K562 (cell line): Measurements from ENCODE around the gene MLH1. TPM values are rescaled to one million over a fixed set of nuclear protein-coding genes. Genes with fewer than 3 reads are reported as not detected.

Experiments used
- C11orf30 ChIP-seq: fragments of 450-650 bp; IDR thresholded peaks from 2 replicates; pipeline ENCODE4 v1.6.1; 2016; ENCODE audit warnings: low read depth, mild to moderate bottlenecking
- ESRRB ChIP-seq: fragments of 250-450 bp; sonication (Bioruptor Pico); IDR thresholded peaks from 2 replicates; pipeline ENCODE4 v1.5.0; 2020; ENCODE audit warnings: mild to moderate bottlenecking, moderate library complexity, borderline replicate concordance
- GTF2F1 ChIP-seq: IDR thresholded peaks from 2 replicates; pipeline ENCODE4 v1.6.1; 2011; ENCODE audit warnings: low read depth, low read length, improper control_type of control experiment
- HDAC2 ChIP-seq: fragments of 450-650 bp; IDR thresholded peaks from 2 replicates; pipeline ENCODE4 v1.6.1; 2016; ENCODE audit warnings: mild to moderate bottlenecking
- HDAC8 ChIP-seq: fragments of 450-650 bp; IDR thresholded peaks from 2 replicates; pipeline ENCODE4 v1.6.1; 2016; ENCODE audit warnings: mild to moderate bottlenecking, missing genetic modification characterization, moderate library complexity, missing compliant biosample characterization
- HMGXB4 ChIP-seq: sonication (generic); formaldehyde crosslinking; IDR thresholded peaks from 2 replicates; pipeline ENCODE4 v1.8.1; 2023; ENCODE audit warnings: mild to moderate bottlenecking, missing genetic modification reagents
- KAT2B ChIP-seq: IDR thresholded peaks from one replicate; pipeline ENCODE4 v1.6.1; 2012; ENCODE audit warnings: low read depth, mild to moderate bottlenecking, control low read depth, inconsistent platforms, low read length, moderate library complexity
- NCOA4 ChIP-seq: fragments of 450-650 bp; IDR thresholded peaks from 2 replicates; pipeline ENCODE4 v1.6.1; 2018; ENCODE audit warnings: mild to moderate bottlenecking; ENCODE audit not compliant: partially characterized antibody
- POLR2A ChIP-seq: fragments of 450-650 bp; conservative IDR thresholded peaks from 2 replicates; pipeline ENCODE4 v1.6.1; 2016
- RBM15 ChIP-seq: fragments of 200-400 bp; formaldehyde crosslinking; IDR thresholded peaks from 2 replicates; pipeline ENCODE4 v1.6.1; 2018; ENCODE audit warnings: mild to moderate bottlenecking, low read length, moderate library complexity; ENCODE audit not compliant: insufficient read depth
- STAT6 ChIP-seq: sonication (generic); formaldehyde crosslinking; IDR thresholded peaks from 2 replicates; pipeline ENCODE4 v1.8.1; 2023; ENCODE audit warnings: mild to moderate bottlenecking, missing genetic modification reagents
- TAF7 ChIP-seq: fragments of 450-650 bp; IDR thresholded peaks from 2 replicates; pipeline ENCODE4 v1.6.1; 2016; ENCODE audit warnings: missing genetic modification characterization, missing compliant biosample characterization
- VEZF1 ChIP-seq: fragments of 200-800 bp; sonication (Bioruptor generic); IDR thresholded peaks from 2 replicates; pipeline ENCODE4 v1.6.1; 2017; ENCODE audit warnings: missing genetic modification characterization, missing compliant biosample characterization
- ZBED1 ChIP-seq: IDR thresholded peaks from 2 replicates; pipeline ENCODE4 v1.6.1; 2014
- ZBTB33 ChIP-seq: sonication (generic); formaldehyde crosslinking; IDR thresholded peaks from 2 replicates; pipeline ENCODE4 v1.8.1; 2023; ENCODE audit warnings: mild to moderate bottlenecking, missing genetic modification reagents
- ZEB2 ChIP-seq: fragments of 450-650 bp; IDR thresholded peaks from 2 replicates; pipeline ENCODE4 v1.6.1; 2016
- ZFP30 ChIP-seq: fragments of 250-450 bp; sonication (Bioruptor Pico); IDR thresholded peaks from 2 replicates; pipeline ENCODE4 v1.8.0; 2022; ENCODE audit warnings: moderate library complexity, mild to moderate bottlenecking, inconsistent platforms, borderline replicate concordance
- ZFX ChIP-seq: sonication (generic); formaldehyde crosslinking; IDR thresholded peaks from 2 replicates; pipeline ENCODE4 v1.8.0; 2022; ENCODE audit warnings: mild to moderate bottlenecking, missing genetic modification reagents, moderate library complexity
- ZNF232 ChIP-seq: sonication (generic); formaldehyde crosslinking; IDR thresholded peaks from 2 replicates; pipeline ENCODE4 v1.8.0; 2022; ENCODE audit warnings: mild to moderate bottlenecking, missing genetic modification reagents
- ZNF263 ChIP-seq: sonication (generic); formaldehyde crosslinking; IDR thresholded peaks from 2 replicates; pipeline ENCODE4 v1.8.0; 2022; ENCODE audit warnings: mild to moderate bottlenecking, missing genetic modification reagents, borderline replicate concordance
- ZNF707 ChIP-seq: fragments of 250-450 bp; sonication (Bioruptor Pico); conservative IDR thresholded peaks from 2 replicates; pipeline ENCODE4 v1.8.0; 2022; ENCODE audit warnings: inconsistent platforms, mild to moderate bottlenecking, moderate library complexity
- ZNF778 ChIP-seq: fragments of 450-650 bp; formaldehyde crosslinking; IDR thresholded peaks from 2 replicates; pipeline ENCODE4 v1.4.0; 2020; ENCODE audit warnings: mild to moderate bottlenecking, moderate library complexity
- polyA plus RNA-seq, 8 experiments: library from polyadenylated mRNA; depleted of rRNA in 4 of 8; stranded (reverse) in 5 of 8; unstranded in 3 of 8; fragments of >200 nt; fragmentation: Nextera tagmentation in 2 of 8; fragmentation: Illumina TruSeq in 1 of 8; extraction: Ambion mirVana in 2 of 8; extraction: Trizol in 1 of 8; gene quantifications; 2 replicates each; pipeline versions ENCODE4 v1.2.1 to v1.2.3, GENCODE V29; 2011 to 2014; ENCODE audit warnings: inconsistent platforms in 1 of 8, missing spikeins in 1 of 8
- total RNA-seq, 7 experiments: library from RNA; depleted of rRNA in 6 of 7; stranded (reverse); fragments of >200 nt in 6 of 7; fragmentation: Illumina TruSeq in 2 of 7; extraction: Trizol in 2 of 7; gene quantifications; 2 replicates each; pipeline versions ENCODE4 v1.2.1 to v1.2.3, GENCODE V29; 2011 to 2021; ENCODE audit warnings: low replicate concordance in 1 of 7

MLH1 gene
- total and polyA plus RNA-seq, 9 of the 15 experiments (the other 6 are each of a cell fraction or from before 2014, with no cell fraction given) = 76.4 to 155 (median 117) TPM

- no peak for TF ChIP-seq TAF7 (tag)
- TF ChIP-seq C11orf30 = peak; percentile 92
- peak; percentile 76 for TF ChIP-seq NCOA4
- no peak for TF ChIP-seq HDAC8 (tag)
- TF ChIP-seq ZFP30 (CRISPR knock-in tag) = no peak
- TF ChIP-seq ZNF707 (CRISPR knock-in tag) = no peak
- no peak for TF ChIP-seq ZNF232 (CRISPR knock-in tag)
- no peak for TF ChIP-seq KAT2B
- peak; percentile 66 for TF ChIP-seq VEZF1 (CRISPR knock-in tag)
- no peak for TF ChIP-seq ESRRB (CRISPR knock-in tag)
- no peak; the same call in 1 of the 2 replicates for TF ChIP-seq ZNF263 (CRISPR knock-in tag)
- no peak for TF ChIP-seq ZBTB33 (CRISPR knock-in tag)
- no peak for TF ChIP-seq HMGXB4 (CRISPR knock-in tag)
- no peak for TF ChIP-seq ZNF778 (CRISPR knock-in tag)
- peak; percentile 98 for TF ChIP-seq HDAC2
- no peak for TF ChIP-seq STAT6 (CRISPR knock-in tag)
- TF ChIP-seq RBM15 = no peak
- no peak for TF ChIP-seq POLR2A
- TF ChIP-seq ZEB2 = peak; percentile 99
- no peak for TF ChIP-seq GTF2F1
- no peak for TF ChIP-seq ZFX (CRISPR knock-in tag)
- peak; percentile 69; the same call in 1 of the 2 replicates for TF ChIP-seq ZBED1
These were observed 35.2 kb upstream of the MLH1 start (continued) for GRCh38 chr3:36957862-36958686.
